Left renal cortex interstitium (tissue), 4 donors: ENCODE data around the gene PHYHD1. TPM values are rescaled to one million over a fixed set of nuclear protein-coding genes. Genes with fewer than 3 reads are reported as not detected.
A peak's percentile ranks its signal among the peaks of the same experiment; 100 is the strongest.
"Not testable (repeated sequence)": the region's sequence is repeated elsewhere in the genome, so short reads cannot be mapped to it uniquely, and the experiment has no call there.

Source experiments
- DNase-seq, 4 donors: peaks; one replicate each; pipeline ENCODE4 v3.0.0-alpha.2; 2013; ENCODE audit warnings: low read depth in 4 of 4, low spot score in 2 of 4, missing footprints in 1 of 4
- polyA plus RNA-seq, 4 donors: library from polyadenylated mRNA; unstranded; fragments of 120-200 nt; gene quantifications; one replicate each; pipeline ENCODE4 v1.2.1, GENCODE V29; 2013; ENCODE audit not compliant: insufficient read length in 4 of 4

The PHYHD1 gene
- polyA plus RNA-seq, 4 donors = 55.6 to 69.5 (median 62.4) TPM

DNA sequence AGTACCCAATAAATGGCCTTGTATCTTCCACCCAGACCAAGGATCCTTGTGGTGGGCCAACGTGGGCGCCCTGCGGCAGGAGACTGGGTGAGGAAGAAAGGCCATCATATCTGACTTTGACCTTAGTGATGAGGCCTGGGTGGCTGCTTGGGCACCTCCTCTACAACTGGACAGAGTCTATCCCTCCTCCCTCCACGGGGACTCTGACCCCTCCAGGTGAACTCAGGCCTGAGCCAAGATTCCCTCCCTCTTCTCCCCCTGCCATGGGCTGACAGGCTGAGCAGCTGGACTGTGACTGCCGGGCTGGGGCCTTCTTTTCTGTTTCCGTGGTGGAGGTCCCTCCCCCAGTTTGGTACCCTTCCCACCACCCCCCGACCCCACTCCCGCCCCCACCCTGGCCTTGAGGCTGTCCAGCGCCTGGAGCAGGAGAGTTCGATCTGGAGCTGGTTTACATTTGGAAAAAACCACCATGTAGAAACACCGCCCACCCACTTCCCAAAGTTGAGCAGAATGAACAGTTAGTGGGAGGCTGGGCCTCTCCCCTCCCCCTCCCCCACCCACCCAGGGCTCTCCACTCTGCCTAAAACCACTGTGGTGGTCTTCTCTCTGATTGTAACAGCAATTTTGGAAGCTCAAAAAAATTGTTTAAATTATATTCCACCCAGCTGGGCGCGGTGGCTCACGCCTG lies 1.2 kb upstream of the PHYHD1 start:
- no peak for DNase-seq

DNA sequence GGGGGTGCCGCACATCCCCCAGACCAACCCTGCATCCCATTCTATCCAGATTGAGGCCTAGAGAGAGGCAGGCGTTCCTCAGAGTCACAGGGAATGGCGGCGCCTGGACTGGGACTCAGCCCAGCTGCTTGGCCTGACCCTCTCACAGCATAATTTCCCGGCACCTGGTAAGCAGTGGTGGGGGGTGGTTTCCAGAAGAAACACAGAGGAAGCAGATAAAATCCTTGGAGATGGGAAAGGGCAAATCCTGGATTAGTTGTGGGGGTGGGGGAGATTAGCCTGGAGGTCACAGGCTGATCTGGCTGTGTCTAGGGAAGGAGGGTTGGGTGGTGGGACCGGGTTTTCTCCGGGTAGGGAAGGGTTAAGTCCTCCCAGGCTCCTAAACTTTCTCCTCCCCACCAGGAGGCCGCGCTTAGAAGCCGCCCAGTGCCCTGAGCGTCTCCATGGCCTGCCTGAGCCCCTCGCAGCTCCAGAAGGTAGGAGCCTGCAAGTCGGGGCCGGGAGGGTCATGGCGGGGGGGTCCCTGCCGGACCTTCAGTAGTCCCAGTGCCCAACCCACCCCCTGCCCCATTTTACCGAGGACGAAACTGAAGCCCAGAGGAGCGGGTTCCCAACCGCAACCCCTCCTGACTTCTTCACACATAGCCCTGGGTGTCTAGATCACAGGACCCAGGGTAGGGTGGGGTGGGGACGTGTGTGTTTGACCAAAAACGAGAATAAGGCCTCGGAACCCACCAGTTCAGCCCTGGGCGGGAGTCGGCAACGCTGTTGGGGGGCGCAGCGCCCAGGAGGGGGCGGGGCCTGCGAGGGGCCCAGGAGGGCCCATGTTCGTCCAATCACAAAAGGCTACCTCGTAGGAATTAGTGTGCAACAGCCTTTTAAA lies 1.3 kb downstream of the PHYHD1 start:
- DNase-seq = peak; percentile 66 to 77 (median 74)

DNA sequence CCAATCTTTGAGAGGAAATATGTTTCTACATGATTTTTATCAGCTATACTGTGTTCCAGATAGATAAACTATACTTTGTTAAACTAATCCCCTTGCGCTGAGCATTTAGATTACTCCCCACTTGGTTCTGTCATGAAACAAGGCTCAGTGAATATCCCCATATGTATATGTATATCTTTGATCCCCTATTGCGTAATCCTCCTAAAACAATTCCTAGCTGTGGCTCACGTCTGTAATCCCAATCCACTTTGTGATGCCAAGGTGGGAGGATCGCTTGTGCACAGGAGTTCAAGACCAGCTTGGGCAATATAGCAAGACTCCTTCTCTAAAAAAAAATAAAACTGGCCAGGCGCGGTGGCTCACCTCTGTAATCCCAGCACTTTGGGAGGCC lies 2.7 kb downstream of the PHYHD1 start:
- no peak for DNase-seq

DNA sequence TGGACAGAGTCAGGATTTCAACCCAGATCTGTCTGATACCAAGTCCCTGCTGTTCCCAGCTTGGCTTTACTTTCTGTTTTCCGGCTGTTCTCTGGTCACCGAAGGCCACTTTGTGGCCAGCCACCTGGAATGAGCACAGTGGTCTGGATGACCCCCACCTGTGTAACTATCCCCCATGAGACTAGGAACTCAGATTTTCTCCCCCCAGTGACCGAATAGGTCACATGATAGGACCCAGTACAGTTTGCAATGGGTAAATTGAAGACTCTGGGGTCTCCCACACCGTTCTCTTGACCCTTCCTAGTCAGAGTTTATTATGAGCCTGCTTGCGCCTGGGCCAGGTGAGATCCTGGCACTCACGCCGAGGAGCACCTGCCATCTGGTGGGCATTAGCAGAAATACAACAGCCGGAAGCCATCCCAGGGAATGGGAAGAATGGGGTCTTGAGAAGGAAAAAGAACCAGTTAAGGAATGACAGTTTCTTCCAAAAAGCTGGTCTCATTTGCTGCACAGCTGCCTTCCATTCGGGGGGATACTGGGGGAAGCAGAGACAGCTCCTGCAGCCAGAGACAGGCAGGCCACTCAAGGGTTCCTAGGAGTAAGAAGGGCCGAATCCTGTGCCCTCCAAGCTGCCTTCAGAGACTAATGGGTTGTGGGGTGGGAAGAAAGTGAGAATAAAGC lies 7.1 kb downstream of the PHYHD1 start:
- peak in 3 of 4 donors; percentile 17 to 45 (median 41) for DNase-seq

DNA sequence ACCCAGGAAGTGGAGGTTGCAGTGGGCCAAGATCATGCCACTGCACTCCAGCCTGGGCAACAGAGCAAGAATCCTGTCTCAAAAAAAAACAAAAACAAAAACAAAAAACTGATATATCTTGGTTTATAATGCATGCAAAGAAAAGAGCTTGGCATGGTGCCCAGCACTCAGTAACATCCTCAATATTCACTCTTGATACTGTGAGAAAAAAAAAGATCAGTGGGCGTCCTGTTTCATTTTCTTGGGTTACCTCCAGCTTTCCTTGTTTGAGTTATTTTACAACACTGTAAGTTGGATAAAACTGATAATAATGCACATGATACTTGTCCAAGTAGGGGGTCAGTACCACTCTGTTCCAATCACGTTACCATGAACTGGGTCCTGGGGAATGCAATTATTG lies 7.8 kb downstream of the PHYHD1 start:
- DNase-seq = no peak

DNA sequence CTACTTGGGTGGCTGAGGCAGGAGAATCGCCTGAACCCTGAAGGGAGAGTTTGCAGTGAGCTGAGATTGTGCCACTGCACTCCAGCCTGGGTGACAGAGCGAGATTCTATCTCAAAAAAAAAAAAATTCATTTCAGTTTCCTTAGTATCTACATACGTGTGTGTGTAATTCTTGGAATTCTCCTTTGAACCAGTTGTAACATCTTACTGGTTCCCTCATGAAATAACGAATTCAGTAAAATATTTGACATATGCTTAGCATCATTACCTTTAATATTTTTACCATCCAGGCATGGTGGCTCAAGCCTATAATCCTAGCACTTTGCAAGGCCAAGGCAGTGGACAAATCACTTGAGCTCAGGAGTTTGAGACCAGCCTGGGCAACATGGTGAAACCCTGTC lies 8.8 kb downstream of the PHYHD1 start:
- no peak for DNase-seq

DNA sequence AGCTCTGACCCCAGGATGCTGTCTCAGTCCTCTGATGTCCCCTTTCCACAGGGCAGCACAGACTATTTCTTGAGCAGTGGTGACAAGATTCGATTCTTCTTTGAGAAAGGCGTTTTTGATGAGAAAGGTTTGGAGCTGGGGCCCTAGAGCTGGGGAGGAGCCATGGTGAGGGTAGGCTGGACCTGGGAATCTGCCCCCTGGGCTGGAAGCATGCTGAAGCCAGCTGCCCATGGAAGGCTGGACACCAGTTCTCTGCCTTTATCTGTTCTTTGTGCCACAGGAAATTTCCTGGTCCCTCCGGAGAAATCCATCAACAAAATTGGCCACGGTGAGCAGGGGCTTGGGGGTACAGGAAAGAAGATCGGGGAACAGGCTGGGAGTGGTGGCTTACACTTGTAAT lies 12.9 kb downstream of the PHYHD1 start:
- DNase-seq = no peak

DNA sequence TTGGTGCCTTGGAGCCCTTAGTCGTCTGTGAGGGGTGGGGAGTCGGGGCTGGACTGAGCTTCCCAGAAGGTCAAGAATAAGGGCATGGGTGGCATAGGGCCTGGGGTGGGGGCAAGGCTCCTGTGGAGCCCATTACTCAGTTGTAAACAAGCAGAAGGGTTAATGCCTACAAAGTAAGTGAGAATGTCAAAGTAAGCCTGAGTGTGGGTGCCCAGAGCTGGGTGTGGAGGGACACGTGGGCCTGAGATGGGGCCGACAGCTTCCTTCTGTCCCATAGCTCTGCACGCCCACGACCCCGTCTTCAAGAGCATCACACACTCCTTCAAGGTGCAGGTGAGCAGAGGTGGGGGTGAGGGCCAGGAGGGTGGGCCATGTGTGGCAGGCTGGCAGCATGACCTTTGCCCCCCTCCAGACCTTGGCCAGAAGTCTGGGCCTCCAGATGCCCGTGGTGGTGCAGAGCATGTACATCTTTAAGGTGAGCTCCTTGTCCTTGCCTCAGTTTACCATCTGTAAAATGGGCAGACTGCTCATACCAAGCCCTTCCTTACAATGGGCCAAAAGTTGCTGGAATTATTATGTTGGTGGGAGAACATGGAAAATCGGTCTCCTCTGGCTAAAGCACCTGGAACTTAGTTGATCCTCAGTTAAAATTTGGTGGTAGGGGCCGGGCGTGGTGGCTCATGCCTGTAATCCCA lies 15.5 kb downstream of the PHYHD1 start:
- DNase-seq = no peak

DNA sequence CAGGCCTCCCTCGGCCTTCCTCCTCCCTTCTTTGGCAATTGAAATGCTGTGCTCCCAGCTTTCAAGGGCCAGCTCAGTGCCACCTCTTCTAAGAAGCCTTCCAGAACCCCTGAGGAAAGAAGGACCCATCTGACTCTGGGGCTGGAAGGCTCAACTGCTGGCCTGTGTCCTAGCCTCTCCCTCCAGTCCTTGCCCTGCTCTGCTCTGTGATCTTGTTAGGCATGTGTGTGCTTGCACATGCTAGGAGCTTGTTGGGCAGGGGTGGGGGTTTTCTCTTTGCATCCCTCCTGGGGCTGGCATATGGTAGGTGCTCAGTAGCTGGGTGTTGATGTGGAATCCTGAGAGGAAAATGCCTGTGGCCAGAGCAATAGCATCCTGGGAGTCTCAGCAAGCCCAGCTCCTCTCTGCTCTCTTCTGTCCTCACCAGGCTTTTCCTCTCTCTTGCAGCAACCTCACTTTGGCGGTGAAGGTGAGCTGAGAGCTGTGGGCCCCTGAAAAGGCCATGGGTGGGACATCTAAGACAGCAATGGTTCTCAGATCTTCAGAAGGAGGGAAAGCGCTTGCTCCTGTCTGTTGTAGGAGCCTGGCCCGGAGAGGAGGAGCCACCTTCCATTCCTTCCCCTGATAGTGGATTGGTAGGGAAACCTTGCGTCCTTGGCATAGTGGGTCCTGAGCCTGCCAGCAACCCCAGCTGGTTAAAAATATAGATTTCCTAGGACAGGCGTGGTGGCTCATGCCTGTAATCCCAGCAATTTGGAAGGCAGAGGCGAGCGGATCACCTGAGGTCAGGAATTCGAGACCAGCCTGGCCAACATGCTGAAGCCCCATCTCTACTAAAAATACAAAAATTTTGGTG lies 16.8 kb downstream of the PHYHD1 start:
- no peak for DNase-seq

DNA sequence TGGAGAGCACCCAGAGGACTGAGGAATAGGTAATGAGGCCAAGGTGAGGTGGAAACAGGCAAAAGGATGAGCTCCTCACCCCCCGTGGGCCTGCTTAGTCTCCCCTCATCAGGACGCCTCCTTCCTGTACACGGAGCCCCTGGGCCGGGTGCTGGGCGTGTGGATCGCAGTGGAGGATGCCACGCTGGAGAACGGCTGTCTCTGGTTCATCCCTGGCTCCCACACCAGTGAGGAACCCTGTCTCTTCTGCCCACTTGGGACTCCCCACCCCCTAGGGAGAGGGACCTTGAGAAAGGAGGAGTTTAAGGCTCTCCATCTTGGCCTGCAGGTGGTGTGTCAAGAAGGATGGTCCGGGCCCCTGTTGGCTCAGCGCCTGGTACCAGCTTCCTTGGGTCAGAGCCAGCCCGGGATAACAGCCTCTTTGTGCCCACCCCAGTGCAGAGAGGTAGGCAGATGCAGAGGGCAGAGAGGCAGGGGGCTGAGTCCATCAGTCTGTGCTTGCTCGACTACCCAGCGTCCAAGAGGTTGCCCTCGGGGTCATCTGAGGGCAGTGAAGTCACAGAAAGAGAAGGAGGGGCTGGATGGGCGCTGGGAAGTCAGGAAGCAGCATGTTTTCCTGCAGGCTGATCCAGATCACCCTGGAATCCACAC lies 19.6 kb downstream of the PHYHD1 start:
- no peak for DNase-seq

DNA sequence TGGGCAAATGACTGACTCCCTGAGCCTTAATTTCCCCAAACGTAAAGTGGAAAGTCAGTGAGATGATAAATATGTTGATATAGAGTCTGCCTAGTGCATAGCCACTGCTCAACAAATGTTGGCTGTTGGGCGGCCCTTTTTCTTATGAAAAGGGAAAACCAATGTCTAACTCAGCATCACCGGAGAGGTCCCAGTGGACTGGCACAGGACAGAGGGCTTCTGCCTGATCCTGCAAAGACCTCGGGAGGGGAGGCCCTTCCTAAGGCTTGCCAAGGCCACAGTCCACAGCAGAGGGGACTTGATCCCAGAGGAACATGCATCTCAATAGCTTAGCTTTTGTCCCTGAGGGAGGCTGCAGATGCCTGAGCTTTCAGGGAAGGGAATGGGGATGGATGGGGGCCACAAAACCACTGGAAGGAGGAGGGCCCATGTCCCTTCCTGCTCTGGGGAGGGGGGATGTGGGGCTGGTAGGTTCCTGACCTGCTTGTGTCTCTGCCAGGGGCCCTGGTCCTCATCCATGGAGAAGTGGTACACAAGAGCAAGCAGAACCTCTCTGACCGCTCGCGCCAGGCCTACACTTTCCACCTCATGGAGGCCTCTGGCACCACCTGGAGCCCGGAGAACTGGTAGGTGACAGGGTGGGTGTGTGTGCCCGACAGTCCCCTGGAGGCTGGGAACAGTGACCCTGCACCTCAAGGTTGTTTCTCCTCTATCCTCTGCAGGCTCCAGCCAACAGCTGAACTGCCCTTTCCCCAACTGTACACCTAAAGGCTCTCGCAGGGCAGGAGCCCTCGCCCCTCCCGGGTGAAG lies 20.4 kb downstream of the PHYHD1 start:
- DNase-seq = no peak

DNA sequence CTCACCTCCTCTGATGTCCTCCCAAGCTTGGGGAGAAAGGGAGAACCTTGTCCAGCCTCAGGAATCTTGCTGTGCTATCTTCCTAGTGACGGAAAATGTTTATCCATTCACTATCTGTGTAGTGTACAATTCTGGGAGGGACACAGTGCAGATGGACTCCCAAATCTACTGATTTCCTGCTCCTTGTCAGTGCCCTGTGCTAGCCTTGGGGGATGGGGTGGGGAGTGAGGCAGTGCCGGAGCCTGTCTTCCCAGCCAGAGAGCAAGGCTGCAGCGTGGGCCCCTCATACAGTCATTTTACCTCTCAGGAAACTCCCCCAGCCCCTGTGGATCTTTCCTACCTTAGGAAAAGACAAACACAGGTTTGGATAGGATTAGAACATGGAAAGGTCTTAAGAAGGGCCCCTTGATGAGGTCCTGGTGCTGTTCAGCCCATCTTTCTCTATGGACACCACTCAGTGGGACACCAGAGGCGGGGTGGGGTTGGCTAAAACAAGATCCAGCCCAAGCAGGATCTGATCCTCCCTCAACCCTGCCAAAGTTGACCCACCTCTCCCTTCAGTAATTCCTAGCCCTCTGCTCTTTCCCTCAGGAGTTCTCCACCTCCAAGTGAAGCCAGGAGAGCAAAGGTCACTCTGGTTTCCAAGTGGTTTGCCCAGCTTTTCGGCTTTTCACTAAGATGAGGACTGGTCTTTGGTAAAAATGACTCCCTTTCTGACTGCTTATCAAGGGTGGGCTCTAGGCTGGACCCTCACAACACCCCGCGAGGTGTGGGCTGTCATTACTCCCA lies 23.2 kb downstream of the PHYHD1 start:
- no peak for DNase-seq

DNA sequence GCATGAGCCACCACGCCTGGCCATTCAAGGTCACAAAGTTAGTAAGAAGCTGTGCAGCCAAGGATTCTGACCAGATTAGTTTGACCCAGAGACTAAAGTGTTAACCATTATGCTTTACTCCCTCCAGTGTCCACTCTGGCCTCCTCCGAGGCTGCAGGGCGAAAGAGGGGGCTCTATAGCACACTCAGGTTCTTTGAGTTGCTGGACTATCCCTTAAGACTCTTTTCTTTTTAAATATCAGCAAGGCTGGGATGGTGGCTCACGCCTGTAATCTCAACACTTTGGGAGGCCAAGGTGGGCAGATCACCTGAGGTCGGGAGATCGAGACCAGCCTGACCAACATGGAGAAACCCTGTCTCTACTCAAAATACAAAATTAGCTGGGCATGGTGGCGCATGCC lies 24.2 kb downstream of the PHYHD1 start:
- not testable (repeated sequence) for DNase-seq

DNA sequence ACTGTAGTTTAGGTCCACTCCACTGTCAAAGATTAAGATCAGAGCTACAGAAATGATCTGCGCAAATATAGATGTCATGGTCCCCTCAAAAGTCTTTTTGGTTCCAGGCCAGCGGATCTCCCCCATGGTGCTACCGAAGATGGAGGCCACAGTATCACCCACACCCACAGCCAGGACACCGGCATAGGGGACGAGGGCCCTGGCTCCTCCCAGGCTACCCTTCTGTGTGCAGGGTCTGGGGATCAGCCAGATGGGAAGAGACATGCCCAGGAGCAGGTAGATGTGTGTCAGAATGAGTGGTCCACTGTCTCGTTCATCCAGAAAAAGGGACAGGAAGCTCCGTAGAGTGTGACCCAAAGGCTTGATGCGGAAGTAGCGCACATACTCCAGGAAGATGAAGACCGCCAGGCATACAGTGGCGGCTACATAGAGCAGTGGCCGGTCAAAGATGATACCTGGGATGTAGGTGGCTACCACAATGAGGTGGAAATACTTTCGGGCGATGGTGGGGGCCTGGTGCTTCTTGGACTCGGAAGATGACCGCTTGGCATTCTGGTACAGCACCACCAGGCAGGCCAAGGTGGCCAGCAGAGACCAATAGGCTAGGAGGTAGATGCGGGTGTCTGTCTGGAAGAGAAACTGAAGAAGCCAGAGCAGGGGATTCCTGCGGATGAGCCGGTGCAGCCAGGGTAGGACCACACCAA lies 25.2 kb downstream of the PHYHD1 start:
- no peak for DNase-seq

DNA sequence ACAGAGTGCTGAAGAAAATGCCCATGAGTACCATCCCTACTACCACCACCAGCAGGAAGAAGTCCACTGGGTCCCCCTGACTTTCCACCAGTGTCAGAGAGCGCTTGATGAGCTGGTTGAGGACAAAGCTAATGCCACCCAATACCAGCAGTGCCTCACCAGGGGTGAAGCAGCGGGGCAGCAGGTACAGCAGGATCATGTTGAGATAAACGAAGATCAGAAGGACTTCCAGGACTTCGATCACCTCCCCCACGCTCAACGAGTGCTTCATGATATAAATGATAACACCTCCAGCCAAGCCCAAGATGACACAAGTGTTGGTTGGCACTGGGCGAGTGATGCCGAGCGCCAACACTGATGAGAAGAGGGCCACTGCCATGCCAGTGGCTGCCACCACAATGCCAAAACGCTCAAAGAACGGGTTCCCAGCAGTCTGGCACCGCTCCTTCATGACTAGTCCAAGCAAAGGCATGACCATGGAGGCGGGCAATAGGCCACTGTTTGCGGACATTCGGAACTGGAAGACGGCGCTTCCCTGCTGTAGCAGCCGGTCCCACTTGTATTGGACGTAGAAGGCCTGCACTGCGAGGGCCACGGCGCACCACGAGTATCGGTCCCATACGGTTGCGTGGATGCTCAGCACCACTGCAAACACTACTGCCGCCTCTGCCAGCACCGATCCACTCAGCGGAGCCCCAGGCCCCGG lies 25.9 kb downstream of the PHYHD1 start:
- DNase-seq = no peak

DNA sequence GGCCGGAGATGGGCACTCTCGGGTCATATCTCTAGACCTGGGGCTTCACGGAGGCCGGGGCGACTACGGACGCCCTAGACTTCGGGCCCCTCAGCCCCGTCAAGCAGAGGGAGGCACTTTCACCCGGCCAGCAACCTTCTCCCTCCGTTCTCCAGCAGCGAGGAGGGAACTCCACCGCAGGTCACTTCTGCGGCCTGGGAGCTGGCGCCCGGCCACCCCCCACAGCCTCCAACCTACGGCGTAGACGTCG lies 26.4 kb downstream of the PHYHD1 start:
- no peak for DNase-seq
